ENCODE data around the gene ATAD1. TPM values are rescaled to one million over a fixed set of nuclear protein-coding genes. Genes with fewer than 3 reads are reported as not detected.

ATAD1 gene
- total and polyA plus RNA-seq, 8 donors: 3.6 to 23.4 (median 16.0) TPM

GRCh38 chr10:87760195-87760905 lies 57.7 kb downstream of the ATAD1 start:
- WGBS, 2 donors: 85 to 90% methylated on average over 6 of the region's 6 CpGs
- Histone ChIP-seq H3K4me3 (no peak overlapping the region), H3K27ac (no peak overlapping the region), H3K27me3 (no peaks in the 10 kb centered on the region), H3K9me3 (no peaks in the 10 kb centered on the region), H3K36me3 (peaks cover 0 to 3% (median 0%) of the 10 kb centered on the region in 3 donors), H3K4me1 (peaks cover 0 to 6% (median 0%) of the 10 kb centered on the region in 3 donors)
- DNase-seq (no peak), ATAC-seq (peak in 1 of 4 donors; percentile 12), FAIRE-seq (no peak)
- intact Hi-C loops (cut with DNase I): no loop called here
- no peak for TF ChIP-seq CTCF (IDR thresholded peaks at IDR 0.05)

GRCh38 chr10:87759551-87759950 lies 58.5 kb downstream of the ATAD1 start:
- no peak overlapping the region for H3K4me3 ChIP-seq
- intact Hi-C loops (cut with DNase I): no loop called here
- no peak for FAIRE-seq
- H3K4me1 ChIP-seq: peaks cover 0 to 6% (median 0%) of the 10 kb centered on the region in 3 donors
- DNase-seq: no peak
- no peaks in the 10 kb centered on the region for H3K9me3 ChIP-seq
- peaks cover 0 to 11% (median 0%) of the 10 kb centered on the region in 3 donors for H3K36me3 ChIP-seq
- TF ChIP-seq CTCF (IDR thresholded peaks at IDR 0.05): no peak
- H3K27ac ChIP-seq: no peak overlapping the region
- no peak for ATAC-seq
- H3K27me3 ChIP-seq: no peaks in the 10 kb centered on the region

- no peak for TF ChIP-seq CTCF (IDR thresholded peaks at IDR 0.05)
- peaks cover 0 to 6% (median 0%) of the 10 kb centered on the region in 3 donors for H3K4me1 ChIP-seq
- WGBS, 2 donors: 53 to 67% methylated on average over 1 of the region's 1 CpG
- ATAC-seq: no peak
- no peak overlapping the region for H3K27ac ChIP-seq
- no peaks in the 10 kb centered on the region for H3K27me3 ChIP-seq
- H3K4me3 ChIP-seq: no peak overlapping the region
- DNase-seq: no peak
- intact Hi-C loops (cut with DNase I): no loop called here
- FAIRE-seq: no peak
- H3K9me3 ChIP-seq: no peaks in the 10 kb centered on the region
- peaks cover 0 to 14% (median 0%) of the 10 kb centered on the region in 3 donors for H3K36me3 ChIP-seq
Measured at GRCh38 chr10:87757685-87758084, 60.3 kb downstream of the ATAD1 start.

GRCh38 chr10:87753995-87754866 lies 63.8 kb downstream of the ATAD1 start:
- intact Hi-C loops (cut with DNase I): no loop called here
- Histone ChIP-seq H3K4me1 (no peaks in the 10 kb centered on the region), H3K4me3 (no peak overlapping the region), H3K36me3 (peaks cover 0 to 14% (median 0%) of the 10 kb centered on the region in 3 donors), H3K27ac (no peak overlapping the region), H3K9me3 (no peaks in the 10 kb centered on the region), H3K27me3 (no peaks in the 10 kb centered on the region)
- DNase-seq: no peak
- FAIRE-seq: no peak
- TF ChIP-seq CTCF (IDR thresholded peaks at IDR 0.05): no peak
- 88 to 89% methylated on average over 8 of the region's 8 CpGs for WGBS, 2 donors
- ATAC-seq: no peak
